SU-DHL-6 (cell line): ENCODE data around the gene SUMO4.
"Not testable (repeated sequence)": the region's sequence is repeated elsewhere in the genome, so short reads cannot be mapped to it uniquely, and the experiment has no call there.

Experiments used
- H2AFZ ChIP-seq: fragments of 200-600 bp; sonication (generic); 2 replicates; pipeline ENCODE4 v1.6.1; 2014; ENCODE audit warnings: low read depth, mild to moderate bottlenecking, moderate library complexity, mixed read lengths, antibody characterized with exemption, low read length; ENCODE audit not compliant: severe bottlenecking
- H3F3A ChIP-seq: fragments of 200-600 bp; shearing (Covaris generic); 2 replicates; pipeline ENCODE4 v1.6.0; 2016; ENCODE audit warnings: antibody characterized with exemption, mild to moderate bottlenecking; ENCODE audit not compliant: insufficient read depth
- H3K27ac ChIP-seq: fragments of 200-600 bp; sonication (generic); 2 replicates; pipeline ENCODE4 v1.5.1; 2016; ENCODE audit warnings: low read depth, mild to moderate bottlenecking, low read length, moderate library complexity, mixed read lengths
- H3K27me3 ChIP-seq: fragments of 200-600 bp; sonication (generic), shearing (Covaris generic); 2 replicates; pipeline ENCODE4 v1.6.0; 2014; ENCODE audit warnings: mild to moderate bottlenecking, low read length
- H3K36me3 ChIP-seq: fragments of 200-600 bp; sonication (generic); 2 replicates; pipeline ENCODE4 v1.6.1; 2014; ENCODE audit warnings: mild to moderate bottlenecking, low read length, mixed read lengths
- H3K4me2 ChIP-seq: fragments of 300-600, 200-600 bp; shearing (Covaris generic), sonication (generic); 2 replicates; pipeline ENCODE4 v1.6.0; 2014; ENCODE audit warnings: low read length, low read depth, mild to moderate bottlenecking; ENCODE audit not compliant: poor library complexity, severe bottlenecking
- H3K4me3 ChIP-seq: fragments of 200-600 bp; sonication (generic); 2 replicates; pipeline ENCODE4 v1.5.1; 2014; ENCODE audit warnings: antibody characterized with exemption, low read length, mild to moderate bottlenecking, mixed read lengths; ENCODE audit not compliant: insufficient read depth, poor library complexity, severe bottlenecking
- H3K79me2 ChIP-seq: fragments of 200-600 bp; sonication (generic); 2 replicates; pipeline ENCODE4 v1.6.1; 2014; ENCODE audit warnings: mild to moderate bottlenecking, low read length, moderate library complexity; ENCODE audit not compliant: insufficient read depth
- H3K9ac ChIP-seq: fragments of 200-600 bp; sonication (generic); 2 replicates; pipeline ENCODE4 v1.7.0; 2014; ENCODE audit warnings: mild to moderate bottlenecking, low read length
- H3K9me2 ChIP-seq: fragments of 200-600 bp; sonication (generic); replicated peaks from 2 replicates; pipeline ENCODE4 v1.6.1; 2014; ENCODE audit warnings: low read length; ENCODE audit not compliant: insufficient read depth
- H3K9me3 ChIP-seq: fragments of 200-600 bp; sonication (generic); 2 replicates; pipeline ENCODE4 v1.6.1; 2014; ENCODE audit warnings: low read length, mixed read lengths; ENCODE audit not compliant: insufficient read depth
- H4K20me1 ChIP-seq: fragments of 200-600 bp; sonication (generic); 2 replicates; pipeline ENCODE4 v1.6.1; 2014; ENCODE audit warnings: low read depth, mild to moderate bottlenecking, antibody characterized with exemption, low read length, moderate library complexity, mixed read lengths
- EZH2phosphoT487 ChIP-seq: fragments of 200-600 bp; sonication (generic), shearing (Covaris generic); conservative IDR thresholded peaks from 2 replicates; pipeline ENCODE4 v1.6.1; 2018; ENCODE audit warnings: mild to moderate bottlenecking, antibody characterized with exemption, low read length, moderate library complexity, mixed read lengths
- TF ChIP-seq, protein P1 (sequence below): fragments of 200-600 bp; sonication (generic); IDR thresholded peaks from one replicate; pipeline ENCODE4 v1.5.1; 2017; ENCODE audit warnings: antibody characterized with exemption, mild to moderate bottlenecking, low read length, moderate library complexity; ENCODE audit not compliant: insufficient read depth, poor library complexity, severe bottlenecking

Gene SUMO4

DNA sequence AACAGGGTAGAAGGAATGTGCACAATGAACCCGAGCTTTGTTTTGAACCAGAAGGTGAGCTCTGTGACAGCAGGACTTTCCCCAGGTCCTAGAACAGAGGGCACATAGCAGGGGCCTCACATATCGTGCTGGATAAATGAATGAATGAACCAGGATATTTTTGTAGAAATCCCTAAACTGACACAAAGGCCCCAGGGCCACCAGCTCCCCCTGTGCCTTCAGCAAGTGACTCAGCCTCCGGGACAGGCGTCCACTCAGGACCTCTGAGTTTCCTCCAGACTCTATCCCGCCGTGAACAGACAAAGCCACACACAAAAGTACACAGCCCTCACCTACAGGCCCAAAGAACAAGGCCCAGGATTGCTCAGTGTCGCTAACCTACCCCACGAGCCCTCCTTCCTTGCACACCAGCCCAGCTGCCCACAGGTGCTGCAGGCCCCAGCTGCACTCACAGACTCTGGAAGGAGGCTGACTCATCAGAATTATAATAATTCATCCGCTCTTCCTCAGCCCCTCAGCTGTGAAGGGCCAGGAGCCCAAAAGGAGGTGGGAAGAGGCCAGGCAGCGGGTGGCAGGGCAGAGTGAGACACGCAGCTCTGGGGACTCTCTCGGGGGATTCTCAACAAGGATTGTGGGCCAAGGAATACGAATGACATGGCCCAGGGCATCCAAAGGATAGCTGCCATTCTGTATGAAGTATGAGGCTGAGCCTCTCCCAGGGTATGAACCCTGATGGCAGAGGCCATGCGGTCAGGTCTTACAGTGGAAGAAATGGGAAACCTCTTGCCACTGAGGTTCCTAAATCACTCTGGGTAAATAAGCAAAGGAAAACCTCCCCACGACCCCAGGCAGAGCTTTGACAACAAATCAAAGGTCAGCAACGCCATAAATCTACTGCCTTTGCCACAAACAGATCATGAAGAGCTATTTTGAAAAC is 40.9 kb downstream of the SUMO4 start:
- Histone ChIP-seq H3K9me3 (no peaks in the 10 kb centered on the region), H2AFZ (no peak overlapping the region), H3K4me2 (no peak overlapping the region), H3K79me2 (no peaks in the 10 kb centered on the region), H4K20me1 (no peaks in the 10 kb centered on the region), H3K27me3 (no peaks in the 10 kb centered on the region), H3K27ac (no peak overlapping the region), H3K9ac (no peak overlapping the region), H3K9me2 (no peaks in the 10 kb centered on the region), H3K36me3 (no peaks in the 10 kb centered on the region), H3K4me3 (no peak overlapping the region), H3F3A (no peaks in the 10 kb centered on the region)
- TF ChIP-seq, protein P1, sequence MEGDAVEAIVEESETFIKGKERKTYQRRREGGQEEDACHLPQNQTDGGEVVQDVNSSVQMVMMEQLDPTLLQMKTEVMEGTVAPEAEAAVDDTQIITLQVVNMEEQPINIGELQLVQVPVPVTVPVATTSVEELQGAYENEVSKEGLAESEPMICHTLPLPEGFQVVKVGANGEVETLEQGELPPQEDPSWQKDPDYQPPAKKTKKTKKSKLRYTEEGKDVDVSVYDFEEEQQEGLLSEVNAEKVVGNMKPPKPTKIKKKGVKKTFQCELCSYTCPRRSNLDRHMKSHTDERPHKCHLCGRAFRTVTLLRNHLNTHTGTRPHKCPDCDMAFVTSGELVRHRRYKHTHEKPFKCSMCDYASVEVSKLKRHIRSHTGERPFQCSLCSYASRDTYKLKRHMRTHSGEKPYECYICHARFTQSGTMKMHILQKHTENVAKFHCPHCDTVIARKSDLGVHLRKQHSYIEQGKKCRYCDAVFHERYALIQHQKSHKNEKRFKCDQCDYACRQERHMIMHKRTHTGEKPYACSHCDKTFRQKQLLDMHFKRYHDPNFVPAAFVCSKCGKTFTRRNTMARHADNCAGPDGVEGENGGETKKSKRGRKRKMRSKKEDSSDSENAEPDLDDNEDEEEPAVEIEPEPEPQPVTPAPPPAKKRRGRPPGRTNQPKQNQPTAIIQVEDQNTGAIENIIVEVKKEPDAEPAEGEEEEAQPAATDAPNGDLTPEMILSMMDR: no peak
- no peak for TF ChIP-seq EZH2phosphoT487

DNA sequence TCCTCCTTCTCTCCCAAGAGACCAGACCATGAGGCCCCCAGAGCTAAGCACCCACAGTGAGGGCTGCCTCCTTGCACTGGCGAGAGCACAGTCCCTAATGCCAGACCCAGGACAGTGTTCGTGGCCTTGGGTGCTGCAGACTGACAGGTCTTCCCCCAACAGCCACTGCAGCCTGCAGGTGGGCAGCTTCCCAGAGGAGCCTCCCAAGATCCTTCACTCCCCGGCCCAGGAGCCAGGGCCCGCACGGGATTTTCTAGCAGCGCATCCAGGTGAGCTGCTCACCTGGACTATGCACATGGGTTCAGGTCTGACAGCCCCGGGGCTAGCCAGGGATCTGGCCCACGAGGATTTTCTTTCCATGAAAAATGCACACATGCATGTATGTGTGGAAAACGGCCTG is 41.7 kb downstream of the SUMO4 start:
- Histone ChIP-seq H3K4me2 (no peak overlapping the region), H3K9ac (no peak overlapping the region), H3K9me3 (no peaks in the 10 kb centered on the region), H3K4me3 (no peak overlapping the region), H4K20me1 (no peaks in the 10 kb centered on the region), H3K36me3 (no peaks in the 10 kb centered on the region), H3K9me2 (no peaks in the 10 kb centered on the region), H3K27ac (no peak overlapping the region), H3K27me3 (no peaks in the 10 kb centered on the region), H3K79me2 (no peaks in the 10 kb centered on the region), H2AFZ (no peak overlapping the region), H3F3A (no peaks in the 10 kb centered on the region)
- TF ChIP-seq, protein P1: no peak
- no peak for TF ChIP-seq EZH2phosphoT487

DNA sequence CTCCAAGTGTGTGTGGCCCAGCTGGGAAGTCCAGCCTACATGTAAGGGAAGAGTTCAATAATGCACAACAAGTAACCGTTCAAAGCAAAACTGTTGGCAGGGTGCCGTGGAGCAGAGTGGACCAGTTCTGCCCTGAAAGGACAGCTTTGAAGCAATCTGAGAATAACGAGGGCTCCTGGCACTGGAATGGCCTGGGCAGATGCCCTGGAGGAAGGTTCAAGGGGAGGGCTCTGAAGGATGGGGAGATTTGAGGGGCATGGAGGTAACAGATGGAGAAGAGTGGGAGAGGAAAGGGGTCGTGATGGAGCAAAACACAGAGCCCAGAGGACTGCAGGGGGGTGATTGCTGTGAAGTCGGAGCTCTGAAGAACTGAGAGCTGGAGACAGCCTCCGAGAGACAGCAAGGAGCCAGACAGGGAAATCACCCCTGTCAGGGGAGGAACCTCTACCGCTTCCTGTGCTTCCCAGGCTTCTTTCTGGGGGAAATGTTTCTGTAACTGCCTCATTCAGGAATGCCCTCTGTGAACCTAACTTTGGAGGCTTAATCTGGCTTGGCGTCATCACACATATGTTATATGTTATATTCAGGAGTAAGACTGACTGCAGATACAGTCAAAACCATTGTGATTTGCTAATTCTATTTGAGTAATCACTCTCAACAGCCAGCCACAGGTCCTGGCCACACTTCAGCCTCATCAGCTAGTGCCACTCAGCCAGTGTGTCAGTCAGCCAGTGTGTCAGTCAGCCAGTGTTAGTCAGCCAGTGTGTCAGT is 43.5 kb downstream of the SUMO4 start:
- Histone ChIP-seq H3K36me3 (no peaks in the 10 kb centered on the region), H3F3A (0 out of 2 replicates have a peak, but pooled peaks cover 4% of the 10 kb centered on the region), H2AFZ (no peak overlapping the region), H3K4me2 (no peak overlapping the region), H3K27me3 (no peaks in the 10 kb centered on the region), H3K27ac (no peak overlapping the region), H3K9me3 (no peaks in the 10 kb centered on the region), H3K9ac (no peak overlapping the region), H3K79me2 (no peaks in the 10 kb centered on the region), H3K4me3 (no peak overlapping the region), H3K9me2 (no peaks in the 10 kb centered on the region), H4K20me1 (no peaks in the 10 kb centered on the region)
- no peak for TF ChIP-seq EZH2phosphoT487
- TF ChIP-seq, protein P1: no peak

DNA sequence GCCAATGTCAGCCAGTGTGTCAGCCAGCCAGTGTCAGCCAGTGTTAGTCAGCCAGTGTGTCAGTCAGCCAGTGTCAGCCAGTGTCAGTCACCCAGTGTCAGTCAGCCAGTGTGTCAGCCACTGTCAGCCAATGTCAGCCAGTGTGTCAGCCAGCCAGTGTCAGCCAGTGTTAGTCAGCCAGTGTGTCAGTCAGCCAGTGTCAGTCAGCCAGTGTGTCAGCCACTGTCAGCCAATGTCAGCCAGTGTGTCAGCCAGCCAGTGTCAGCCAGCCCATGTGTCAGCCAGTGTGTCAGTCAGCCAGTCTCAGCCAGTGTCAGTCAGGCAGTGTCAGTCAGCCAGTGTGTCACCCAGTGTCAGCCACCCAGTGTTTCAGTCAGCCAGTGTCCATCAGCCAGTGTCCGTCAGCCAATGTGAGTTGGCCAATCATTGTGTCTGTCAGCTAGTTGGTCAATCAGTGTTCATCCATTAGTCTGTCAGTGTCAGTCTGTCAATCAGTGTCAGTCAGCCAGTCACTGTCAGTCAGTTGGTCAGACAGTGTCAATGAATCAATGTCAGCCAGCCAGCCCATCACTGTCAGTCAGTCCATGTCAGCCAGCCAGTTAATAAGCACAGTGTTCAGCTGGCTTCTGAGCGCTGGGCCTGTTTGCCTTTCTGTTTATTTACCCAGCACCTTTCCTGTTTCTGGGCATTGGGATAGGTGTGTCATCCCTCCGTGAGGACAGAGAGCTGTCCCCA is 44.5 kb downstream of the SUMO4 start:
- H3K9me2 ChIP-seq, H3K4me2 ChIP-seq, H3K27ac ChIP-seq, H3K36me3 ChIP-seq, H3F3A ChIP-seq, H2AFZ ChIP-seq, H3K27me3 ChIP-seq, H3K9me3 ChIP-seq, H3K79me2 ChIP-seq, H3K9ac ChIP-seq, H4K20me1 ChIP-seq, H3K4me3 ChIP-seq: not testable (repeated sequence)
